Suprapubic skin (tissue), 4 donors: ENCODE measurements around the gene SCLT1. TPM values are rescaled to one million over a fixed set of nuclear protein-coding genes. Genes with fewer than 3 reads are reported as not detected.

Experiments used
- DNase-seq, 2 donors: peaks; one replicate each; pipeline ENCODE4 v3.0.0-alpha.2; 2019; ENCODE audit warnings: low spot score in 2 of 2
- H3K27ac ChIP-seq: fragments of 200-600 bp; sonication (generic); one replicate; pipeline ENCODE4 v1.5.1; 2019
- H3K27me3 ChIP-seq: fragments of 200-600 bp; sonication (generic); one replicate; pipeline ENCODE4 v1.5.1; 2019
- H3K36me3 ChIP-seq: fragments of 200-600 bp; sonication (generic); one replicate; pipeline ENCODE4 v1.5.1; 2019
- H3K4me1 ChIP-seq: fragments of 200-600 bp; sonication (generic); one replicate; pipeline ENCODE4 v1.5.1; 2019
- H3K4me3 ChIP-seq: fragments of 200-600 bp; sonication (generic); one replicate; pipeline ENCODE4 v1.5.1; 2019; ENCODE audit warnings: mild to moderate bottlenecking
- H3K9me3 ChIP-seq: fragments of 200-600 bp; sonication (generic); one replicate; pipeline ENCODE4 v1.5.1; 2019
- EP300 ChIP-seq: sonication (generic); formaldehyde crosslinking; IDR thresholded peaks from one replicate; pipeline ENCODE4 v1.6.1; 2017; ENCODE audit warnings: antibody characterized with exemption
- POLR2A ChIP-seq, 2 donors: fragments of 450-650 bp; IDR thresholded peaks; one replicate each; pipeline ENCODE4 v1.6.1; 2017; ENCODE audit warnings: antibody characterized with exemption in 2 of 2, mild to moderate bottlenecking in 2 of 2, moderate library complexity in 2 of 2
- POLR2AphosphoS5 ChIP-seq, 3 donors: sonication (generic); formaldehyde crosslinking; IDR thresholded peaks; one replicate each; pipeline ENCODE4 v1.6.1; 2017; ENCODE audit warnings: antibody characterized with exemption in 3 of 3
- WGBS: methylation state at CpG from one replicate; pipeline ENCODE4 v1.1.5; 2018; 5-methylcytosine and 5-hydroxymethylcytosine counted together
- total RNA-seq, 4 donors: library from RNA; depleted of rRNA; stranded (reverse); fragments of >200 nt; gene quantifications; one replicate each; pipeline ENCODE4 v1.1.0, GENCODE V29; 2016
- TF ChIP-seq, protein P1 (sequence below), 2 donors: fragments of 200-600 bp in 1 of 2; fragments of 450-650 bp in 1 of 2; sonication (generic) in 1 of 2; IDR thresholded peaks; one replicate each; pipeline ENCODE4 v1.5.1; 2016 to 2019; ENCODE audit warnings: antibody characterized with exemption in 2 of 2, mild to moderate bottlenecking in 1 of 2, moderate library complexity in 1 of 2

Gene SCLT1
- total RNA-seq, 4 donors from 2014 or later, result 7.6 to 17.2 (median 9.6) TPM

DNA sequence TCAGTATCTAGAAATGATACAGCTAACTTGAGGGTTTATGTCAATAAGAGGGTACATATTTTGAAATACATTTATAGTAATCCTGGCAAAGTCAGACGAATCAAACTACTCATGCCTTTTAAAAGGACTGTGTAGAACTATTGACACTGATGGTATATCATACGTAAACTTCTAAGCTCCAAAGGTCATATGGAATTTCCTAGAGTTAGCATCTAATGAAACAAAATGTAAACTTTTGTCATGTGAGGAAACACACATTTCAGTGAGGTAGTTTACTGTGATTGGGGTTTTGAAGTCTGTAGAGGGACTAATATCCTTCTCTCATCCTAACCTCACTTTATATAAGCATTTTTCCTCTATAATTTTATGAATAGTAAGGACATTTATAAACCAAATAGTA is 138.4 kb downstream of the SCLT1 start:
- no peak for DNase-seq
- Histone ChIP-seq H3K9me3 (no peaks in the 10 kb centered on the region), H3K4me1 (no peaks in the 10 kb centered on the region), H3K36me3 (peaks cover 7% of the 10 kb centered on the region), H3K27ac (no peak overlapping the region), H3K4me3 (no peak overlapping the region), H3K27me3 (no peaks in the 10 kb centered on the region)
- TF ChIP-seq EP300, result no peak
- TF ChIP-seq, protein P1, sequence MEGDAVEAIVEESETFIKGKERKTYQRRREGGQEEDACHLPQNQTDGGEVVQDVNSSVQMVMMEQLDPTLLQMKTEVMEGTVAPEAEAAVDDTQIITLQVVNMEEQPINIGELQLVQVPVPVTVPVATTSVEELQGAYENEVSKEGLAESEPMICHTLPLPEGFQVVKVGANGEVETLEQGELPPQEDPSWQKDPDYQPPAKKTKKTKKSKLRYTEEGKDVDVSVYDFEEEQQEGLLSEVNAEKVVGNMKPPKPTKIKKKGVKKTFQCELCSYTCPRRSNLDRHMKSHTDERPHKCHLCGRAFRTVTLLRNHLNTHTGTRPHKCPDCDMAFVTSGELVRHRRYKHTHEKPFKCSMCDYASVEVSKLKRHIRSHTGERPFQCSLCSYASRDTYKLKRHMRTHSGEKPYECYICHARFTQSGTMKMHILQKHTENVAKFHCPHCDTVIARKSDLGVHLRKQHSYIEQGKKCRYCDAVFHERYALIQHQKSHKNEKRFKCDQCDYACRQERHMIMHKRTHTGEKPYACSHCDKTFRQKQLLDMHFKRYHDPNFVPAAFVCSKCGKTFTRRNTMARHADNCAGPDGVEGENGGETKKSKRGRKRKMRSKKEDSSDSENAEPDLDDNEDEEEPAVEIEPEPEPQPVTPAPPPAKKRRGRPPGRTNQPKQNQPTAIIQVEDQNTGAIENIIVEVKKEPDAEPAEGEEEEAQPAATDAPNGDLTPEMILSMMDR (IDR thresholded peaks at IDR 0.05), result no peak
- TF ChIP-seq POLR2AphosphoS5 (IDR thresholded peaks at IDR 0.05), result no peak
- no peak for TF ChIP-seq POLR2A (IDR thresholded peaks at IDR 0.05)
- WGBS, result 91% methylated on average over 2 of the region's 2 CpGs

DNA sequence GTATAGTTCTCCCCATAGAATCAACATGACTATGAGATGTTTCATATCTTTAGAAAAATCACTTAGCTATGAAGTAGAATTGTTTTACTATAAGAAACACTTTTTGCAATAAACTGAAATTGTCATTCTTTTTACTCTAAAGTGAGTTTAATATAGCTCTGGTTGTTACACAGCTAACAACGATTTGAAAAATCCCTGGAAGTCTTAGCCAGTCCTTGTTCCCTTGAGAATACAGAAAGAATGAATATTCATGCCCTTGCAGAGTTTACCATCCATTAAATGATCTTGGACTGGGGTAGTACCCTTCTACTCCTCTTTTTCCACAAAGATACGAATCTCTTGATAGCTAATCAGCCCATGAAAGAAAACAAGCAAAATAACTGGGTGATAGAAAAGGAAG is 142.0 kb downstream of the SCLT1 start:
- no peaks in the 10 kb centered on the region for H3K4me1 ChIP-seq
- peaks cover 8% of the 10 kb centered on the region for H3K36me3 ChIP-seq
- no peak overlapping the region for H3K27ac ChIP-seq
- no peaks in the 10 kb centered on the region for H3K9me3 ChIP-seq
- no peaks in the 10 kb centered on the region for H3K27me3 ChIP-seq
- H3K4me3 ChIP-seq, result no peak overlapping the region
- DNase-seq, result no peak
- TF ChIP-seq, protein P1 (IDR thresholded peaks at IDR 0.05), result no peak
- no peak for TF ChIP-seq POLR2A (IDR thresholded peaks at IDR 0.05)
- TF ChIP-seq EP300, result no peak
- no peak for TF ChIP-seq POLR2AphosphoS5 (IDR thresholded peaks at IDR 0.05)
- WGBS, result 65% methylated on average over 2 of the region's 2 CpGs

DNA sequence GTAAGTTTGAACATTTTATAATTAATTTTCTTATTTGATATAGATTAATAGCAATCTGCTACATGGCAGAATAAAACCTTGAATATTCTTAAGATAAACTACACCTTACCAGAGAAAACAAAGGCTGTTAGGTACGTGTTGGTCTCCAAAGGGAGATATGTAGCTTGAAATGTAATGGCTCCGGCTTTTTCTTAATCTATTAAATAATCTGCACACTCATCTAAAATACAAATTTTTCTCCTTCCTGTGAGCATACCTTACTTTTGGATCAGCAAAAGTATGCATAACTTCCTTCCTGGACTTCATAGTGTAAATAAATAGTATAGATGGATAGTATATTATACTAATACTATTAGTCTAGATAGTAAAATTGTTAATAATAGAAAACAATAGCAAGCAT is 142.5 kb downstream of the SCLT1 start:
- Histone ChIP-seq H3K27me3 (no peaks in the 10 kb centered on the region), H3K27ac (no peak overlapping the region), H3K4me3 (no peak overlapping the region), H3K36me3 (peaks cover 13% of the 10 kb centered on the region), H3K9me3 (no peaks in the 10 kb centered on the region), H3K4me1 (no peaks in the 10 kb centered on the region)
- no peak for DNase-seq
- TF ChIP-seq POLR2A (IDR thresholded peaks at IDR 0.05) (no peak), POLR2AphosphoS5 (IDR thresholded peaks at IDR 0.05) (no peak), EP300 (no peak)
- TF ChIP-seq, protein P1 (IDR thresholded peaks at IDR 0.05), result no peak
- WGBS, result 94% methylated on average over 2 of the region's 2 CpGs

DNA sequence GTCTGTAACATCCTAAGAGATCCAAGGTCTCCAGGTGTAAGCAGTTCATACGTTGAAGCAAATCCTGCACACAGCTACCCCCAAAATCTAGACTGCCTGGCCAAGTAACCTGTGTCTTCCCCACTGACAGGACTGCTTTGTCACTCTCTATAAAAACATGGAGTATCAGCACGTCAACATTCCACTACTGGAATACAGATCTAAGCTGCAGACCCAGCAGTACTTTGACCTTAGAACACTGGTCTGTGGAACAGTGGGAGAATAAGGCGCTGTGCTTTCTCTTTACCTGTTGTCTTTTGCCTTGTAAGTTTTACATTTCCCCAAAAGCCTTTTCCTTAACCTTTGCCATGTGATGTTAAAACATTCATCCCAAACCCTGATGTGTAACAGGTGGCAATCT is 146.4 kb downstream of the SCLT1 start:
- H3K4me1 ChIP-seq, result no peaks in the 10 kb centered on the region
- TF ChIP-seq, protein P1 (IDR thresholded peaks at IDR 0.05), result no peak
- TF ChIP-seq EP300, result no peak
- no peak for TF ChIP-seq POLR2AphosphoS5 (IDR thresholded peaks at IDR 0.05)
- no peaks in the 10 kb centered on the region for H3K9me3 ChIP-seq
- DNase-seq, result no peak
- peaks cover 33% of the 10 kb centered on the region for H3K36me3 ChIP-seq
- H3K4me3 ChIP-seq, result no peak overlapping the region
- H3K27me3 ChIP-seq, result no peaks in the 10 kb centered on the region
- 100% methylated on average over 3 of the region's 3 CpGs for WGBS
- no peak overlapping the region for H3K27ac ChIP-seq

DNA sequence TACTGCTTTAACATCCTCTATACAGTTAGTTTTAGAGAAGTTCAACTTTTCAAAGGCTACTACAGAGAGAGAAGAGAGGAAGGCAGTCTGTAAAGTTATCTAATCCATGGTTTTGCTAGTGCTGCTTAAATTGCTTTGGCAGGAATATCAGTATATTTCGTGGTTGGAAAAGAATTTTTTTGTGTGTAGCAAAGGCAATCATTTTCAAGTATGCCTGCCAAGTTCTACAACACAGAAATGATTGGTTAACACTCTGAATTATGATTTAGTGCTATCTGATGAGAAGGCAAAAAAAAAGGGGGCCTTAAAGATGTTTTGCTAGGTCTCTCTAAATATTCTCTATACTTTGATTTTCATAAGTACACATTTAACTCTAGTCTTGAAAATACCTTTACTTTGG is 150.7 kb downstream of the SCLT1 start:
- Histone ChIP-seq H3K4me3 (no peak overlapping the region), H3K4me1 (no peaks in the 10 kb centered on the region), H3K36me3 (peaks cover 33% of the 10 kb centered on the region), H3K27ac (no peak overlapping the region), H3K27me3 (no peaks in the 10 kb centered on the region), H3K9me3 (no peaks in the 10 kb centered on the region)
- TF ChIP-seq, protein P1 (IDR thresholded peaks at IDR 0.05), result no peak
- TF ChIP-seq EP300 (no peak), POLR2A (IDR thresholded peaks at IDR 0.05) (no peak), POLR2AphosphoS5 (IDR thresholded peaks at IDR 0.05) (no peak)
- WGBS, result 40% methylated on average over 1 of the region's 1 CpG
- no peak for DNase-seq
